Stomach (tissue), 4 donors: ENCODE results near the gene KIF3B.

ENCODE experiments used
- POLR2A ChIP-seq, 4 donors: fragments of 450-650 bp; IDR thresholded peaks; one replicate each; pipeline ENCODE4 v1.6.1; 2016; ENCODE audit warnings: antibody characterized with exemption in 4 of 4, control low read depth in 2 of 4, mild to moderate bottlenecking in 1 of 4, moderate library complexity in 1 of 4
- TF ChIP-seq, protein P1 (sequence below), 7 experiments: fragments of 450-650 bp in 4 of 7; fragments of 200-600 bp in 3 of 7; sonication (generic) in 3 of 7; IDR thresholded peaks; one replicate each; pipeline ENCODE4 v1.5.1; 2016 to 2019; ENCODE audit warnings: antibody characterized with exemption in 7 of 7, control low read depth in 2 of 7, mild to moderate bottlenecking in 1 of 7

- TF ChIP-seq, protein P1, sequence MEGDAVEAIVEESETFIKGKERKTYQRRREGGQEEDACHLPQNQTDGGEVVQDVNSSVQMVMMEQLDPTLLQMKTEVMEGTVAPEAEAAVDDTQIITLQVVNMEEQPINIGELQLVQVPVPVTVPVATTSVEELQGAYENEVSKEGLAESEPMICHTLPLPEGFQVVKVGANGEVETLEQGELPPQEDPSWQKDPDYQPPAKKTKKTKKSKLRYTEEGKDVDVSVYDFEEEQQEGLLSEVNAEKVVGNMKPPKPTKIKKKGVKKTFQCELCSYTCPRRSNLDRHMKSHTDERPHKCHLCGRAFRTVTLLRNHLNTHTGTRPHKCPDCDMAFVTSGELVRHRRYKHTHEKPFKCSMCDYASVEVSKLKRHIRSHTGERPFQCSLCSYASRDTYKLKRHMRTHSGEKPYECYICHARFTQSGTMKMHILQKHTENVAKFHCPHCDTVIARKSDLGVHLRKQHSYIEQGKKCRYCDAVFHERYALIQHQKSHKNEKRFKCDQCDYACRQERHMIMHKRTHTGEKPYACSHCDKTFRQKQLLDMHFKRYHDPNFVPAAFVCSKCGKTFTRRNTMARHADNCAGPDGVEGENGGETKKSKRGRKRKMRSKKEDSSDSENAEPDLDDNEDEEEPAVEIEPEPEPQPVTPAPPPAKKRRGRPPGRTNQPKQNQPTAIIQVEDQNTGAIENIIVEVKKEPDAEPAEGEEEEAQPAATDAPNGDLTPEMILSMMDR (IDR thresholded peaks at IDR 0.05) = no peak
- TF ChIP-seq POLR2A (IDR thresholded peaks at IDR 0.05) = no peak
Observed at GRCh38 chr20:32380745-32381144, 103.3 kb downstream of the KIF3B start.
